ENCODE data around the gene PTBP1.

Gene PTBP1

GRCh38 chr19:797528-798414 lies 519 bp downstream of the PTBP1 start:
- peak; percentile 67 to 77 for DNase-seq (ENCODE audit: low read depth in 2 of 2)

DNA sequence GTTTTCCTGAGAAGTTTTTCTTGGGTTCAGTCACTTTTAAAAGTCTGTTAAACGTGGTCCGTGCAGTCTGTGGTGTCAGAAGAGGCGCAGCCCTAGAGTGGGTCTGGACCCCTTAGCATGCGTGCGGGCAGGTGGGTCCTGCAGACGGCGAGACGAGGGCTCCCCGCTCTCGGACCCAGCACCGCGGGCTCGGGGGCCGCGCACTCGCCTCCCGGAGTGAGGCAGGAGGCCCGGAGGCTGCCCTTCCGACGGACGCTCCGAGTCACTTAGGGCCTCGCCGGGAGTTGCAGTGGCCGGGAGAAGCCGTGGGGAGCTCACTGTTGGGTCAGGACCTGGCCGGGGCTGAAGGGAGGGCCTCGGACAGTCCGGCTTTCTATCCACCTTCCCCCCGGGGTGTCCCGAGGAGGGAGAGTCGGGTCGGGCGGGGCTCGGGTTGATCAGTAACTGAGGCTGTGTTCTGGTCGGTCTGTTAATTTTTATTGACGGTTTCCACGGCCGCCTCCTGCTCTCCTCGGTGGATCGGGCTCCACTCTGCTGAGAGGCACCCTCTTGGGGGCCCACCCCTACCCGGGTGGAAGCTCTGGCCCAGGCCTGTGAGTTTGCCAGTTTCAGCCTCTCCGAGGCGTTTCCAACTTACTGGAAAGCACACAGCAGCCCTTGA lies 1.3 kb downstream of the PTBP1 start:
- DNase-seq (ENCODE audit: low read depth in 2 of 2) = no peak

GRCh38 chr19:799076-799881 lies 2.0 kb downstream of the PTBP1 start:
- no peak for DNase-seq (ENCODE audit: low read depth in 2 of 2)

GRCh38 chr19:800360-801029 lies 3.2 kb downstream of the PTBP1 start:
- DNase-seq (ENCODE audit: low read depth in 2 of 2) = no peak

DNA sequence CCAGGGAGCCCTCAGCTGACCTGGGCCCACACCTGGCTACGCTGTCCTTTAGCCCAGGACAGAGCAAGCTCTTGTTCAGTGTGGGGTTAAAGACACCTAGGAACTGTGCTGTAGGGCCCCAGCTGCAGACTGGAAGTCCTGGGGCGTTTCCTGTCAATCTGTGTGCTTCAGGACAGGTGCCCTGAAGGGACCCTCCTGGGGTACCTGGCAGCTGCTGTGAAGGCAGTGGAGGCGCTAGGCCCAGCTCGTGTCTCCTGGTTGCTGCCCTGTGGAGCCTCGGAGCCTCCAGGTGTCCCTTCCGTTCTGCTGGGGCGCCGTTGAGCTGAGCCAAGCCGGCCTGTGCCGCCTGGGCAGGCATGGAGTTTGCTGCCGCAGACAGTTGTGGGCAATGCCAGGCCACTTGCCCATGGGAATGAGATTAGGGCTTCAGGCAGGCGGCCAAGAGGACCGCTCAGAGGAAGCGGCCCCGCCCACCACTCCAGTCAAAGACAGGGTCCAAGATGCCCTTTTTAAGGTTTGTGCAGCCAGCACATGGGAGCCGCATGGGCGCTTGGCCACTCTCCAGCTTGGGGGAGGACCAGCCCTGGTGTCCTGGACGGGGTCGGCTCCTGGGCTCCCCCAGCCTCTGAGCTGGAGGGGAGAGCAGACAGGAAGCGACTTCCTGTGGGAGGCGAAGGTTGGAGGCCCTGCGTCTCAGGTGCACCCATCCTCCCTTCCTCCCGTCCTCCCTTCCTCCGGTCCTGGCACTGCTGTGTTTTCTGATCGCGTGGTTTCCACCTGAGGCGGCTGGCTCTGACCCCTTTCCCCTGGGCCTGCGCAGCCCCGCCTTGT lies 4.0 kb downstream of the PTBP1 start:
- no peak for DNase-seq (ENCODE audit: low read depth in 2 of 2)

DNA sequence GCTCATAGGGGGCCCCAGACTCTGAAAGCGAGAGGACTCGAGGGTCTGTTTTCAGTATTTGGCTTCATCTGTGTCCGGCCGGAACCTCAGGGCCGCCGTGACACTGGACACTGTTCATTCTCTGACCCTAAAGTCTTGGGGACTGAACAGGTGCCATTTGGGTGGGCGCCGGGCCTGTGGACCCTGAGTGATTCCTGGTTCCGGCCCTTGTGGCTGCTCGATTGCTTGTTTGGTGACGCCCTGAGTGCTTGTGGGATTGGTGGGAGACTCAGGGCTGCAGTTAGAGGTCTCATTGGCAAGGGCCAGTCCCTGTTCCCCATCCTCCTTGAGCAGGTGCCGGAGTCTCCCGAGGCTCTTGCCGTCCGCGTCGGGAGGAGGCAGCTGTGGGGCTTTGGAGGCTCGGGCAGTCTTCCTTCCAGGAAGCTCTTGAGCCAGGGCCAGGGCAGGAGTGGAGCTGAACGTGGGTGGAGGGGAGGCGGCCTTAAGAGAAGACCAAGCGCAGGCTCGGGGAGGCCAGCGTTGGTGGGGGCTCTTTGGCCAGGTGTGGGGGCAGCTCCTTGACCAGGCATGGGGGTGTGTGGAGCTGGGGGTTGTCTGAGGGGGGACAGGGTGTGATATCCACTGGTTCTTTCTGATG lies 4.7 kb downstream of the PTBP1 start:
- no peak for DNase-seq (ENCODE audit: low read depth in 2 of 2)

GRCh38 chr19:802498-803098 lies 5.3 kb downstream of the PTBP1 start:
- no peak for DNase-seq (ENCODE audit: low read depth in 2 of 2)

DNA sequence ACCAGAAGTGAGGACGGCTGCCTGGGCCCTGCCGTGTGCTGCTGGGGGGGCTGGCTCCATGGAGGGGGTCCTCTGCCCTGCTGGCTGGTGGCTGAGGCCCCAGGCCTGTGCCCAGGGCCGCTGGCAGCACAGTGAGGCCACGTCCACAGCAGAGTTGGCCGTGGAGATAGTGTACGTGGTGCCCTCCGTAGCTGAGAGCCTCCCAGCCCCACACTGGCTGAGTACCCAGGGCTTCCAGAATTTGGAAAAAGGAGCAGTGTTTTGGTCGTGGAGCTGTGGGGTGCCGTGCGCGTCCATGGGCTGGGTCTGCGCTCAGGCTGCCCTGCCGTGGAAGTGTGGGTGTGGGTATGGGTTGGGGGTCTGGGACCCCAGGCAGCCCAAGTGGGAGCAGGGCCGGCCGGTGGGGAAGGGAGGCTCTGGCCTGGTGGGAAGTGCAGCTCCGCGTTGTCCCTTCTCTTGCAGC lies 5.9 kb downstream of the PTBP1 start:
- no peak for DNase-seq (ENCODE audit: low read depth in 2 of 2)

DNA sequence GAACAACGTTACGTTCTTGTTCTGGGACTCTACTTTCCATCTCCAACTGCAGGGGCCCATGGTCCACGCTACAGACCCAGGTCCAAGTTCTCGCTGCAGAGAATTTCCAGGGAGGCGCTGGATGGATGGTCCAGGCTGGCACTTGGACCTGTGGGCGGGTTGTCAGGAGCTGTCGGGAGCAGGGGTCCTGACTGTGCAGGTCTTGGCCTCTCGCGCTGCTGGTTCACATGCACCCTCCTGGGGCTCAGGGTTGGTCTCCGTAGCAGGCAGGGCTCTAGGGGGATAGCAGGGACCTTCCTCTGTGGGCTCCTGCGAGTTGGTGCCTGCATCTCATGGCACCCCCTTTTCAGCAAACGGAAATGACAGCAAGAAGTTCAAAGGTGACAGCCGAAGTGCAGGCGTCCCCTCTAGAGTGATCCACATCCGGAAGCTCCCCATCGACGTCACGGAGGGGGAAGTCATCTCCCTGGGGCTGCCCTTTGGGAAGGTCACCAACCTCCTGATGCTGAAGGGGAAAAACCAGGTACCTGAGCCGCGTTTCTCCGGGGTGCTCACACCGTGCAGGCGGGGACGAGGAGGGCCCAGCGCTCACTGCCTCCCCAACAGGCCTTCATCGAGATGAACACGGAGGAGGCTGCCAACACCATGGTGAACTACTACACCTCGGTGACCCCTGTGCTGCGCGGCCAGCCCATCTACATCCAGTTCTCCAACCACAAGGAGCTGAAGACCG lies 6.6 kb downstream of the PTBP1 start:
- DNase-seq (ENCODE audit: low read depth in 2 of 2) = no peak

GRCh38 chr19:804419-805165 lies 7.3 kb downstream of the PTBP1 start:
- no peak for DNase-seq (ENCODE audit: low read depth in 2 of 2)

DNA sequence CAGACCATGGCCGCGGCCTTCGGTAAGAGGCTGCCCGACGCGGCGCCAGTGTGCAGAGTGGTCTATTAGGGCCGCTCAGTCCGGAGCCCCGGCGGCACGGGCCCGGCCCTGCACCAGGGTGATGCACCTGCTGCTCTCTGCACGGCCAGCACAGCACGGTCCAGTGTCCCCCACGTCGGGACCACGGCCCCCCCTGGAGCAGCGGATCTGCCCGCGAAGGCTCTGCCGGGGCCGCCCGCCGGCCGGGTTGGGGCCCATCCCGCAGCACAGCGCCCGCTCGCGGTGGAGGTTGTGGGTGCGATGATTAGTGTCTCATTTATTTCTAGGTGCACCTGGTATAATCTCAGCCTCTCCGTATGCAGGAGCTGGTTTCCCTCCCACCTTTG lies 7.9 kb downstream of the PTBP1 start:
- no peak for DNase-seq (ENCODE audit: low read depth in 2 of 2)

DNA sequence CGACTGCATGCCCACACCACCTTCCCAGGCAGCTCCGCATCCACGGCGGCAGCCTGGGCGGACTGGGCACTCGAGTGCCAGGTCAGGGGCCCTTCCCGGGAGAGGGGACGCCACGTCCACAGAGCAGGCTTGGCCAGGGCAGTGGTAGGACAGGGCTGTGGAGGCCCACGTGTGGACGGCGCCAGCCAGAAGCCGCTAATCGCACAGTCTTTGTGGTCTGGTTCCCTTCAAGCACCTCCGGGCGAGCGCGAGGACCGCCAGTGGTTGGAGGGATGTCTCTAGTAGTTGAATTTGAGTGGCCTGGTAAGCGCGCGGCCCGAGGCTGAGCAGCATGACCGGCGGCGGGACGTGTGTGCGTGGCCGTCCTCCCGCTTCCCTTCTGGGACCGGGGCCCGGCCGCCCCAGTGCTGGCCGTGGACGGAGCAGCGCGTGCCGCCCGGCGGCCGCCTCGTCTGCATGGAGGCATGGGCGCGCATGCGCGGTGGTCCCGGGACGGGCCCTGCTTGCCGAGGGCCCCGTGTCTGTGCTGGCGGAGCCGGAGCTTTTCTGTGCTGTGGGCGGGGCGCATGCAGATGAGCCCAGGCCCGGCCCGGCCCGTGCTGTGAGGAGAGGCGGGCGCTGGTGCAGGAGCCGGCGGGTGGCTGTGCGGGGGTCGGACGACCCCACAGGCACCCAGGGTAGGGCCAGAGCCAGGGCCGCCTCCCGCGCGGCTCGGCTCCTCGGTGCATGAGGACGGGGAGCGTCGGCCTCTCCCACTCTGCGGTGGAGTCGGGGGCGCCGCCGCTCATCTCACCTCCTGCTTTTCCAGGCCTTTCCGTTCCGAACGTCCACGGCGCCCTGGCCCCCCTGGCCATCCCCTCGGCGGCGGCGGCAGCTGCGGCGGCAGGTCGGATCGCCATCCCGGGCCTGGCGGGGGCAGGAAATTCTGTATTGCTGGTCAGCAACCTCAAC lies 8.6 kb downstream of the PTBP1 start:
- DNase-seq (ENCODE audit: low read depth in 2 of 2) = no peak

GRCh38 chr19:806815-807421 lies 9.7 kb downstream of the PTBP1 start:
- DNase-seq (ENCODE audit: low read depth in 2 of 2) = no peak

DNA sequence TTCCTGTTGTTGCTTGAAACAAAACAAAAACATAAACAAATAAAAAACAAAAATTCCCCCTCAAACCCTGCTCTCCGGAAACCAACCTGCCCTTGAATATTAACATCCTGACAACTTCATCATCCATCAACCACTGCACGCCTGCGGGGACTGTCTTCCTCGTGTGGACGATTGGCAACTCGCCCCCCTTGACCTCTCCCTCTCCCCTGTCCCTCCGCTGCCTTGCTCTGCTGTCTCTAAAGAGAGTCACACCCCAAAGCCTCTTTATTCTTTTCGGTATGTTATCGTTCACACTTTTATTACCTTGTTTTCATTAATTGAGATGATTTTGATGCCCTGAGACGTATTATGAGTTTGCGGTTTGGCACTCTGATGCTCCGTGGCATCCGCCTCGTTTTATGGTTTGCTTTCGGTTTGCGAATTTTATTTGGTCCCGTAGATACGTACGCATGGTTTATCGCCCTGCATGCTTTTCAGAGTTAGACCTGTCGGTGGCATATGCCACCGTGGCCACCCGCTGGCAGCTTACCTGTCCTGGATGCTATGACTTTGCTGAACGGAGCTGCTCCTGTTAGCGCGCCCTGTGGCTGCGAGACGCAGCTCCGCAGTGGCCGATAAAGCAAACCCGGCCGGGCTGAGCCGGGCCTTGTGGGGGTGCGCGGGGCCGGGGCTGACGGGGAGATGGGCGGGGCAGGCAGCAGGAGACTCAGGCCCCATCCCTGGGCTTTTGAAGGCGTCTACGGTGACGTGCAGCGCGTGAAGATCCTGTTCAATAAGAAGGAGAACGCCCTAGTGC lies 10.6 kb downstream of the PTBP1 start:
- no peak for DNase-seq (ENCODE audit: low read depth in 2 of 2)

- no peak for DNase-seq (ENCODE audit: low read depth in 2 of 2)
These were observed 11.1 kb downstream of the PTBP1 start for GRCh38 chr19:808423-808775.

Measured in stimulated activated CD8-positive, alpha-beta memory T cell treated with anti-CD3 and anti-CD28 coated beads, Interleukin-15, amount 100 ng/mL, for 4 hours (primary cell).